ENCODE measurements around the gene KDSR. TPM values are rescaled to one million over a fixed set of nuclear protein-coding genes. Genes with fewer than 3 reads are reported as not detected.

Gene KDSR
- total and polyA plus RNA-seq, 9 of the 15 experiments (the other 6 are each of a cell fraction or from before 2014, with no cell fraction given), result 4.0 to 24.7 (median 12.4) TPM

DNA sequence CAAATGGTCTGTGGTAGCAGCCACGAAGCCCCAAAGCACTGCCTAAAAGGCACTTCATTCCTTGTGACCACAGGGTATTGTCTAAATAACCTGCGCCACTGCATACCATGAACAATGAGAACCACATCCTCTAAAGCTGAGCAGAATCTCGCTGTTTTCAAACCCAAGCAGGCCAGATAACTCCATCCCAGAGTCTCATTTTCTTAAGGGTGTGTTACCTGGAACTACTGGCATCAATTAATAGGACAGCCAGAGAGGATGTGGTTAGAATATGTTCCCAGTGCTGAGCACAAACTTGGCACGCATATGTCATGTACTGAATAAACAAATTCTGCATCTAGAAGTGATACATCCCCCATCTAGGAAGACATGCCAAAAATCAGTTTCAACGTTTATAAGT lies 42.3 kb upstream of the KDSR start:
- H3K27me3 ChIP-seq (ENCODE audit: control insufficient read depth in 2 of 2, insufficient read depth in 2 of 2, low read length in 2 of 2), result no peaks in the 10 kb centered on the region
- ChIA-PET CTCF (ENCODE audit: low intra/inter-chr PET ratio) (no interaction called here), POLR2A (interaction anchor here (0.8 kb wide), 1 partner anchor 14 kb away, joined by 3 read pairs; no protein-coding TSS in a partner anchor)
- FAIRE-seq, result no peak
- TF ChIP-seq ETS2 (tag; IDR thresholded peaks at IDR 0.05; ENCODE audit: borderline replicate concordance, poor library complexity, severe bottlenecking) (no peak), MIER1 (IDR thresholded peaks at IDR 0.05; ENCODE audit: low read depth) (no peak), ZNF445 (CRISPR knock-in tag; IDR thresholded peaks at IDR 0.05; ENCODE audit: low read depth) (no peak), ESRRB (CRISPR knock-in tag; IDR thresholded peaks at IDR 0.05; ENCODE audit: borderline replicate concordance) (no peak), ZNF165 (CRISPR knock-in tag; IDR thresholded peaks at IDR 0.05; ENCODE audit: borderline replicate concordance) (no peak), ZEB2 (IDR thresholded peaks at IDR 0.05) (no peak), IRF2 (CRISPR knock-in tag; IDR thresholded peaks at IDR 0.05) (no peak)
- TF ChIP-seq, protein P1, sequence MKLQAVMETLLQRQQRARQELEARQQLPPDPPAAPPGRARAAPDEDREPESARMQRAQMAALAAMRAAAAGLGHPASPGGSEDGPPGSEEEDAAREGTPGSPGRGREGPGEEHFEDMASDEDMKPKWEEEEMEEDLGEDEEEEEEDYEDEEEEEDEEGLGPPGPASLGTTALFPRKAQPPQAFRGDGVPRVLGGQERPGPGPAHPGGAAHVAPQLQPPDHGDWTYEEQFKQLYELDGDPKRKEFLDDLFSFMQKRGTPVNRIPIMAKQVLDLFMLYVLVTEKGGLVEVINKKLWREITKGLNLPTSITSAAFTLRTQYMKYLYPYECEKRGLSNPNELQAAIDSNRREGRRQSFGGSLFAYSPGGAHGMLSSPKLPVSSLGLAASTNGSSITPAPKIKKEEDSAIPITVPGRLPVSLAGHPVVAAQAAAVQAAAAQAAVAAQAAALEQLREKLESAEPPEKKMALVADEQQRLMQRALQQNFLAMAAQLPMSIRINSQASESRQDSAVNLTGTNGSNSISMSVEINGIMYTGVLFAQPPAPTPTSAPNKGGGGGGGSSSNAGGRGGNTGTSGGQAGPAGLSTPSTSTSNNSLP (IDR thresholded peaks at IDR 0.05; ENCODE audit: borderline replicate concordance, low read depth, low read length), result no peak
- intact Hi-C loops (cut with micrococcal nuclease), result no loop called here
- no peak overlapping the region for H3K4me2 ChIP-seq (ENCODE audit: insufficient read depth, low read length)
- H3K79me2 ChIP-seq (ENCODE audit: control insufficient read depth, insufficient read depth, low read length), result peaks cover 12% of the 10 kb centered on the region; the same call in 2 of the 3 replicates
- no peak for ATAC-seq
- no peak for DNase-seq (ENCODE audit: extremely low read depth in 1 of 4, low spot score in 3 of 4)
- no peak overlapping the region for H3K27ac ChIP-seq (ENCODE audit: extremely low read depth, low read depth, low read length)
- WGBS (ENCODE audit: insufficient coverage, low coverage, missing lambda C conversion rate), result 87% methylated on average over 5 of the region's 5 CpGs
- peaks cover 49% of the 10 kb centered on the region; the same call in 2 of the 3 replicates for H3K36me3 ChIP-seq (ENCODE audit: control insufficient read depth, insufficient read depth, low read length)
- H3K4me1 ChIP-seq (replicated peaks in 1 of 2; ENCODE audit: control insufficient read depth in 2 of 2, insufficient read depth in 2 of 2, low read length in 2 of 2), result no peaks in the 10 kb centered on the region
- no peak overlapping the region for H3K4me3 ChIP-seq
- H3K9ac ChIP-seq (ENCODE audit: insufficient read depth in 1 of 2, low read depth in 2 of 2, low read length in 2 of 2), result no peak overlapping the region
- H3K9me3 ChIP-seq (replicated peaks; ENCODE audit: control insufficient read depth, insufficient read depth, low read depth, low read length), result no peaks in the 10 kb centered on the region
- BruUV-seq (replicated peaks), result no TSS peak
- H3K9me1 ChIP-seq (ENCODE audit: control insufficient read depth, insufficient read depth, low read length), result no peaks in the 10 kb centered on the region
- no peak overlapping the region for H2AFZ ChIP-seq (ENCODE audit: low read depth, low read length)
- in situ Hi-C loops (cut with MboI), result no loop called here
- H4K20me1 ChIP-seq (replicated peaks; ENCODE audit: control insufficient read depth, insufficient read depth, low read length), result no peaks in the 10 kb centered on the region; the same call in 1 of the 2 replicates
